Osteocyte (in vitro differentiated cells): ENCODE data around the gene FAM98C. TPM values are rescaled to one million over a fixed set of nuclear protein-coding genes. Genes with fewer than 3 reads are reported as not detected.

Experiments used
- DNase-seq: peaks from one replicate; pipeline ENCODE4 v3.0.0; 2021; ENCODE audit warnings: mixed read lengths; ENCODE audit not compliant: unreplicated experiment; ENCODE audit errors: extremely low spot score
- H3K27ac Mint-ChIP-seq: one replicate; pipeline ENCODE4 v1.8.0; 2021; ENCODE audit warnings: mild to moderate bottlenecking, mixed read lengths; ENCODE audit not compliant: unreplicated experiment
- H3K27me3 Mint-ChIP-seq: one replicate; pipeline ENCODE4 v1.8.0; 2021; ENCODE audit warnings: mixed read lengths; ENCODE audit not compliant: unreplicated experiment
- H3K36me3 Mint-ChIP-seq: one replicate; pipeline ENCODE4 v1.8.0; 2021; ENCODE audit warnings: mixed read lengths; ENCODE audit not compliant: unreplicated experiment
- H3K4me1 Mint-ChIP-seq: one replicate; pipeline ENCODE4 v1.8.0; 2021; ENCODE audit warnings: mixed read lengths; ENCODE audit not compliant: unreplicated experiment
- H3K4me3 Mint-ChIP-seq: one replicate; pipeline ENCODE4 v1.8.0; 2021; ENCODE audit warnings: mild to moderate bottlenecking, moderate library complexity, mixed read lengths; ENCODE audit not compliant: unreplicated experiment
- H3K9me3 Mint-ChIP-seq: one replicate; pipeline ENCODE4 v1.8.0; 2021; ENCODE audit warnings: mixed read lengths; ENCODE audit not compliant: unreplicated experiment
- CTCF ChIP-seq: fragments of 200-600 bp; sonication (generic); IDR thresholded peaks from 2 replicates; pipeline ENCODE4 v1.5.0; 2021; ENCODE audit warnings: antibody characterized with exemption, mild to moderate bottlenecking, moderate library complexity
- total RNA-seq: library from RNA; stranded (reverse); gene quantifications from 2 replicates; pipeline ENCODE4 v1.2.1, GENCODE V29; 2021

The FAM98C gene
- total RNA-seq, 1 donor from 2014 or later, result 19.4 TPM

GRCh38 chr19:38420935-38421334 lies 18.0 kb downstream of the FAM98C start:
- Mint-ChIP-seq H3K27ac (no peak overlapping the region), H3K27me3 (peaks cover 25% of the 10 kb centered on the region), H3K9me3 (no peaks in the 10 kb centered on the region), H3K36me3 (no peaks in the 10 kb centered on the region), H3K4me1 (peaks cover 10% of the 10 kb centered on the region), H3K4me3 (no peak overlapping the region)
- no peak for DNase-seq
- no peak for TF ChIP-seq CTCF

GRCh38 chr19:38421856-38422255 lies 19.0 kb downstream of the FAM98C start:
- H3K4me1 Mint-ChIP-seq, result peaks cover 11% of the 10 kb centered on the region

GRCh38 chr19:38422438-38422837 lies 19.5 kb downstream of the FAM98C start:
- no peaks in the 10 kb centered on the region for H3K9me3 Mint-ChIP-seq
- H3K27ac Mint-ChIP-seq, result no peak overlapping the region
- no peak for TF ChIP-seq CTCF
- peaks cover 8% of the 10 kb centered on the region for H3K4me1 Mint-ChIP-seq
- H3K4me3 Mint-ChIP-seq, result no peak overlapping the region
- peaks cover 21% of the 10 kb centered on the region for H3K27me3 Mint-ChIP-seq
- no peaks in the 10 kb centered on the region for H3K36me3 Mint-ChIP-seq
- no peak for DNase-seq

More at GRCh38 chr19:38421856-38422255, 19.0 kb downstream of the FAM98C start:
- Mint-ChIP-seq H3K9me3 (no peaks in the 10 kb centered on the region), H3K27me3 (peaks cover 22% of the 10 kb centered on the region), H3K4me3 (no peak overlapping the region), H3K36me3 (no peaks in the 10 kb centered on the region), H3K27ac (no peak overlapping the region)
- no peak for TF ChIP-seq CTCF
- no peak for DNase-seq

- no peak for DNase-seq
- H3K27ac Mint-ChIP-seq, result no peak overlapping the region
- no peak overlapping the region for H3K4me3 Mint-ChIP-seq
- H3K27me3 Mint-ChIP-seq, result peaks cover 16% of the 10 kb centered on the region
- H3K4me1 Mint-ChIP-seq, result peaks cover 1% of the 10 kb centered on the region
- H3K9me3 Mint-ChIP-seq, result no peaks in the 10 kb centered on the region
- no peaks in the 10 kb centered on the region for H3K36me3 Mint-ChIP-seq
- TF ChIP-seq CTCF, result no peak
Measured at GRCh38 chr19:38424272-38424671, 21.4 kb downstream of the FAM98C start.

GRCh38 chr19:38425222-38425809 lies 22.4 kb downstream of the FAM98C start:
- no peak for DNase-seq
- Mint-ChIP-seq H3K9me3 (no peaks in the 10 kb centered on the region), H3K27ac (no peak overlapping the region), H3K4me3 (no peak overlapping the region), H3K27me3 (peaks cover 18% of the 10 kb centered on the region), H3K4me1 (peaks cover 1% of the 10 kb centered on the region), H3K36me3 (no peaks in the 10 kb centered on the region)
- no peak for TF ChIP-seq CTCF
